ENCODE measurements around the gene AFF4. TPM values are rescaled to one million over a fixed set of nuclear protein-coding genes. Genes with fewer than 3 reads are reported as not detected.

Gene AFF4
- total RNA-seq, 4 donors from 2014 or later, result 47.6 to 109 (median 72.6) TPM

- no peaks in the 10 kb centered on the region for H3K4me1 ChIP-seq
- TF ChIP-seq, protein P1, sequence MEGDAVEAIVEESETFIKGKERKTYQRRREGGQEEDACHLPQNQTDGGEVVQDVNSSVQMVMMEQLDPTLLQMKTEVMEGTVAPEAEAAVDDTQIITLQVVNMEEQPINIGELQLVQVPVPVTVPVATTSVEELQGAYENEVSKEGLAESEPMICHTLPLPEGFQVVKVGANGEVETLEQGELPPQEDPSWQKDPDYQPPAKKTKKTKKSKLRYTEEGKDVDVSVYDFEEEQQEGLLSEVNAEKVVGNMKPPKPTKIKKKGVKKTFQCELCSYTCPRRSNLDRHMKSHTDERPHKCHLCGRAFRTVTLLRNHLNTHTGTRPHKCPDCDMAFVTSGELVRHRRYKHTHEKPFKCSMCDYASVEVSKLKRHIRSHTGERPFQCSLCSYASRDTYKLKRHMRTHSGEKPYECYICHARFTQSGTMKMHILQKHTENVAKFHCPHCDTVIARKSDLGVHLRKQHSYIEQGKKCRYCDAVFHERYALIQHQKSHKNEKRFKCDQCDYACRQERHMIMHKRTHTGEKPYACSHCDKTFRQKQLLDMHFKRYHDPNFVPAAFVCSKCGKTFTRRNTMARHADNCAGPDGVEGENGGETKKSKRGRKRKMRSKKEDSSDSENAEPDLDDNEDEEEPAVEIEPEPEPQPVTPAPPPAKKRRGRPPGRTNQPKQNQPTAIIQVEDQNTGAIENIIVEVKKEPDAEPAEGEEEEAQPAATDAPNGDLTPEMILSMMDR (IDR thresholded peaks at IDR 0.05), result no peak
- no peak for TF ChIP-seq POLR2A (IDR thresholded peaks at IDR 0.05)
- no peaks in the 10 kb centered on the region for H3K36me3 ChIP-seq
- H3K27ac ChIP-seq, result no peak overlapping the region
- DNase-seq, result no peak
- H3K4me3 ChIP-seq, result no peak overlapping the region
- no peaks in the 10 kb centered on the region for H3K9me3 ChIP-seq
- no peaks in the 10 kb centered on the region for H3K27me3 ChIP-seq
Measured at GRCh38 chr5:132854301-132854700, 109.1 kb downstream of the AFF4 start.

DNA sequence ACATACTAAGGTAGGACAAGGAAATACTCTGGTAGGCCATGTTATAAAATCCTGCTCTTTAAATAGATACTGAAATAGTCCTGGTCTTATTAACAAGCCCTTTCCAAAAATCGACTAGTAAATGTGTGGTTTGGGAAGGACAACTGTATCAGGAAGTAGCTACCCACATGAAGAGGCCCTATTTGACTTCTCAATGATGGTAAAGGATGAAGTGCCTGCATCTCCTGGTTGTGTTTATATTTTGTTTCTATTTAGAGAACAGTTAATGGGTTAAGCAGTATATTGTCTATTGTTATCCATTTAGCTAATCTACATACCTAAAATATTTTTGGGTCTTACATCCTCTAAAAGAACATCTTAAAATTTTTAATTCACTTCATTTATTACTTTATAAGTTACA, 109.6 kb downstream of the AFF4 start:
- Histone ChIP-seq H3K27ac (no peak overlapping the region), H3K36me3 (no peaks in the 10 kb centered on the region), H3K4me3 (no peak overlapping the region), H3K27me3 (no peaks in the 10 kb centered on the region), H3K4me1 (no peaks in the 10 kb centered on the region), H3K9me3 (no peaks in the 10 kb centered on the region)
- no peak for DNase-seq
- TF ChIP-seq, protein P1 (IDR thresholded peaks at IDR 0.05), result no peak
- TF ChIP-seq POLR2A (IDR thresholded peaks at IDR 0.05), result no peak

DNA sequence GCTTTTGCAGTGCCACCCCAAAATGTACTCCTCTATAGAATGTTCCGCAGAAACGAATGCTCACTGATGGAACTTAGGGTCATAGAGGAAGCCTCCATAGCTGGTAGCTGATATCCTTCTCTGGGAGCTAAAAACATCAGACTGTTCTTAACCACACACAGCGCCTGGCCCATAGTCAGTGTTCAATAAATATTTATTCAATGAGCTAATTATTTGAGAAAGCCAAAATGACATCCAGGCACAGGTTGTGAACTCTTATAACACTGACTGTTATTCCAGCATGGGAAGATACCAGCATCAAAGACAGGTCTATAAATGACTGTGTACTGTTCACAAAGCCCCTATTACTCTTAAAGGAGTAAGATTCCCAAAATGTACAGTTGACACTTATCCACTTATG, 110.1 kb downstream of the AFF4 start:
- Histone ChIP-seq H3K27me3 (no peaks in the 10 kb centered on the region), H3K36me3 (no peaks in the 10 kb centered on the region), H3K9me3 (no peaks in the 10 kb centered on the region), H3K27ac (no peak overlapping the region), H3K4me3 (no peak overlapping the region), H3K4me1 (no peaks in the 10 kb centered on the region)
- no peak for TF ChIP-seq POLR2A (IDR thresholded peaks at IDR 0.05)
- DNase-seq, result no peak

DNA sequence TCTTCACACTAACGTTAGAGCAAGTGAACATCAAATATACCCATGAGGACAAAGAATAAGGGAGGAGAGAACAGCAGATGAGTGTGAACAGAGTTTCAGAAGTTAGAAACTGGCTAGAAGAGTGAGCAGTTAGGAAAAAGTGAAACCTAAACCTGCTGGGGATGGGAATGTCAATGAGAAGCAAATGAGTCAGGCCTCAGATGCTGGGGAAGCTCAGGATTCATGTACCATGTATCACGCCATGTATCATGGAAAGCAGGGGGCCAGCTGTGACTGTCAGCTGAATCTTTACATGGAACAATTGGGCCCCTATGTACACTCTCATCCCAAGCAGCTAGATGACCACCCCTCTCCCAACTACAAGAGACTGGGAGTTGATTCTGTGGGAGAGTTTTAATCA, 113.4 kb downstream of the AFF4 start:
- Histone ChIP-seq H3K36me3 (no peaks in the 10 kb centered on the region), H3K4me3 (no peak overlapping the region), H3K9me3 (no peaks in the 10 kb centered on the region), H3K4me1 (no peaks in the 10 kb centered on the region), H3K27me3 (no peaks in the 10 kb centered on the region), H3K27ac (no peak overlapping the region)
- TF ChIP-seq, protein P1 (IDR thresholded peaks at IDR 0.05), result no peak
- no peak for TF ChIP-seq POLR2A (IDR thresholded peaks at IDR 0.05)
- DNase-seq, result no peak

GRCh38 chr5:132849347-132849746, 114.1 kb downstream of the AFF4 start:
- no peak for TF ChIP-seq POLR2A (IDR thresholded peaks at IDR 0.05)
- TF ChIP-seq, protein P1 (IDR thresholded peaks at IDR 0.05), result no peak
- Histone ChIP-seq H3K27me3 (no peaks in the 10 kb centered on the region), H3K4me3 (no peak overlapping the region), H3K27ac (no peak overlapping the region), H3K9me3 (no peaks in the 10 kb centered on the region), H3K36me3 (no peaks in the 10 kb centered on the region), H3K4me1 (no peaks in the 10 kb centered on the region)
- DNase-seq, result no peak

DNA sequence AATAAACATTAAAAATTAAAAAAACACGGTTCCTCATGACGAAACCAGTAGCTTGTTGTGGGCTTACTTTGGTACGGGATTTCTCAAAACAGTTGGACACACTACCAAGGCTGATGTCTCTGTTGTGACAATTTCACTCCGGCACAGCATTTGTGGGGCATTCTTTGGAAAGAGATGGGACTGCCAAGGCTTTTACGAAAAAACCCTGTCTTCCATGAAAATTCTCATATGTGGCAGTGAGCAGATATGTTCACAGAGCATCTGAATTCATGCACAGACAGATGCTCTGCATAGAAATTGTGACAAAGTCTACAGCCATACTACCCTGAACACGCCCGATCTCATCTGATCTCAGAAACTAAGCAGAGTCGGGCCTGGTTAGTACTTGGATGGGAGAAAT, 115.2 kb downstream of the AFF4 start:
- Histone ChIP-seq H3K27me3 (no peaks in the 10 kb centered on the region), H3K9me3 (no peaks in the 10 kb centered on the region), H3K4me1 (no peaks in the 10 kb centered on the region), H3K36me3 (no peaks in the 10 kb centered on the region), H3K4me3 (no peak overlapping the region), H3K27ac (no peak overlapping the region)
- TF ChIP-seq, protein P1 (IDR thresholded peaks at IDR 0.05), result no peak
- no peak for TF ChIP-seq POLR2A (IDR thresholded peaks at IDR 0.05)
- DNase-seq, result no peak

All from Peyer's patch (tissue), 4 donors.